H1 (cell line): ENCODE measurements around the gene BCAS4. TPM values are rescaled to one million over a fixed set of nuclear protein-coding genes. Genes with fewer than 3 reads are reported as not detected.

Experiments
- ASH2L ChIP-seq: fragments of 200-600, 300-600 bp; sonication (generic); IDR thresholded peaks from one replicate; pipeline ENCODE4 v1.7.1; 2017; ENCODE audit warnings: low read length
- BRCA1 ChIP-seq: IDR thresholded peaks from 2 replicates; pipeline ENCODE4 v1.6.1; 2012; ENCODE audit warnings: low read depth, low read length, improper control_type of control experiment
- CBX8 ChIP-seq: fragments of 300-800, 300-1000 bp; sonication (generic); IDR thresholded peaks from 2 replicates; pipeline ENCODE4 v1.7.1; 2016; ENCODE audit warnings: low read depth, low read length, borderline replicate concordance
- CHD2 ChIP-seq: IDR thresholded peaks from 2 replicates; pipeline ENCODE4 v1.6.1; 2012; ENCODE audit warnings: low read length, improper control_type of control experiment
- CREB1 ChIP-seq: IDR thresholded peaks from 2 replicates; pipeline ENCODE4 v1.6.1; 2012; ENCODE audit warnings: inconsistent platforms
- FOSL1 ChIP-seq: IDR thresholded peaks from 2 replicates; pipeline ENCODE4 v1.6.1; 2011; ENCODE audit warnings: mild to moderate bottlenecking, low read depth, low read length, moderate library complexity; ENCODE audit not compliant: insufficient read depth
- HDAC2 ChIP-seq, 2 experiments: fragments of 300-600 bp in 1 of 2; sonication (generic) in 1 of 2; IDR thresholded peaks; 2 replicates each; pipeline ENCODE4 v1.6.1; 2011 to 2012; ENCODE audit warnings: low read depth in 2 of 2, low read length in 2 of 2, mild to moderate bottlenecking in 2 of 2, moderate library complexity in 2 of 2, borderline replicate concordance in 1 of 2, inconsistent platforms in 1 of 2
- JUN ChIP-seq: IDR thresholded peaks from 2 replicates; pipeline ENCODE4 v1.6.1; 2011; ENCODE audit warnings: low read depth, mild to moderate bottlenecking, improper control_type of control experiment, low read length
- KDM5A ChIP-seq: fragments of 200-600 bp; IDR thresholded peaks from 2 replicates; pipeline ENCODE4 v1.7.1; 2012; ENCODE audit warnings: mild to moderate bottlenecking, low read length, inconsistent platforms, mixed read lengths
- NRF1 ChIP-seq: IDR thresholded peaks from 2 replicates; pipeline ENCODE4 v1.6.1; 2011; ENCODE audit warnings: mild to moderate bottlenecking, low read depth, low read length, improper control_type of control experiment
- POLR2A ChIP-seq, 2 experiments: IDR thresholded peaks; 1 replicate in 1 of 2; 2 replicates in 1 of 2; pipeline ENCODE4 v1.6.1; 2011; ENCODE audit warnings: low read depth in 2 of 2, low read length in 2 of 2, mild to moderate bottlenecking in 2 of 2; ENCODE audit errors: control extremely low read depth in 1 of 2
- POLR2AphosphoS5 ChIP-seq: IDR thresholded peaks from 2 replicates; pipeline ENCODE4 v1.6.1; 2011; ENCODE audit warnings: low read depth, low read length
- RXRA ChIP-seq: IDR thresholded peaks from 2 replicates; pipeline ENCODE4 v1.6.1; 2011; ENCODE audit warnings: low read depth, mild to moderate bottlenecking, low read length, moderate library complexity; ENCODE audit not compliant: insufficient read depth
- SIN3A ChIP-seq, 2 experiments: IDR thresholded peaks in 1 of 2; conservative IDR thresholded peaks in 1 of 2; 2 replicates each; pipeline ENCODE4 v1.6.1; 2011 to 2012; ENCODE audit warnings: low read length in 2 of 2, improper control_type of control experiment in 1 of 2, low read depth in 1 of 2, mild to moderate bottlenecking in 1 of 2
- SP1 ChIP-seq: IDR thresholded peaks from 2 replicates; pipeline ENCODE4 v1.6.1; 2011; ENCODE audit warnings: low read depth, low read length
- SP2 ChIP-seq: IDR thresholded peaks from 2 replicates; pipeline ENCODE4 v1.6.1; 2012; ENCODE audit warnings: mild to moderate bottlenecking, low read length, inconsistent platforms
- SP4 ChIP-seq: IDR thresholded peaks from 2 replicates; pipeline ENCODE4 v1.6.1; 2012; ENCODE audit warnings: low read length, inconsistent platforms
- SUZ12 ChIP-seq: fragments of 200-600 bp; sonication (generic); IDR thresholded peaks from 2 replicates; pipeline ENCODE4 v1.6.1; 2012; ENCODE audit warnings: mild to moderate bottlenecking, inconsistent platforms, low read length, moderate library complexity, mixed read lengths
- TAF7 ChIP-seq: optimal IDR thresholded peaks from 2 replicates; pipeline ENCODE3; 2011; ENCODE audit warnings: low read depth, mild to moderate bottlenecking, inconsistent platforms, low read length, moderate library complexity, borderline replicate concordance
- TBP ChIP-seq: IDR thresholded peaks from 2 replicates; pipeline ENCODE4 v1.6.1; 2011; ENCODE audit warnings: low read depth, low read length, improper control_type of control experiment
- YY1 ChIP-seq: IDR thresholded peaks from 2 replicates; pipeline ENCODE4 v1.6.1; 2011; ENCODE audit warnings: low read depth, mild to moderate bottlenecking, low read length
- polyA plus RNA-seq, 7 experiments: library from polyadenylated mRNA; depleted of rRNA in 3 of 7; stranded (reverse) in 5 of 7; unstranded in 2 of 7; fragments of >200 nt in 5 of 7; fragments of 200-250 nt in 2 of 7; gene quantifications; 1 replicate in 5 of 7; 2 replicates in 1 of 7; 4 replicates in 1 of 7; pipeline versions ENCODE4 v1.2.1 to v1.2.3, GENCODE V29; 2011 to 2013; ENCODE audit warnings: missing spikeins in 2 of 7, mixed read lengths in 2 of 7
- total RNA-seq: library from RNA; stranded (reverse); fragmentation: NEBNext Ultra II Directional; extraction: Animal tissue kit (Norgen Biotek cat#: 25700); gene quantifications from 2 replicates; pipeline ENCODE4 v1.2.1, GENCODE V29; 2021
- TF ChIP-seq, protein P1 (sequence below): IDR thresholded peaks from 2 replicates; pipeline ENCODE4 v1.6.1; 2012; ENCODE audit warnings: inconsistent platforms
- TF ChIP-seq, protein P2 (sequence below): IDR thresholded peaks from 2 replicates; pipeline ENCODE4 v1.6.1; 2012; ENCODE audit warnings: inconsistent platforms

Gene BCAS4
- total and polyA plus RNA-seq, 2 of the 8 experiments (the other 6 are each of a cell fraction or from before 2014, with no cell fraction given), result 21.2 to 23.6 TPM

DNA sequence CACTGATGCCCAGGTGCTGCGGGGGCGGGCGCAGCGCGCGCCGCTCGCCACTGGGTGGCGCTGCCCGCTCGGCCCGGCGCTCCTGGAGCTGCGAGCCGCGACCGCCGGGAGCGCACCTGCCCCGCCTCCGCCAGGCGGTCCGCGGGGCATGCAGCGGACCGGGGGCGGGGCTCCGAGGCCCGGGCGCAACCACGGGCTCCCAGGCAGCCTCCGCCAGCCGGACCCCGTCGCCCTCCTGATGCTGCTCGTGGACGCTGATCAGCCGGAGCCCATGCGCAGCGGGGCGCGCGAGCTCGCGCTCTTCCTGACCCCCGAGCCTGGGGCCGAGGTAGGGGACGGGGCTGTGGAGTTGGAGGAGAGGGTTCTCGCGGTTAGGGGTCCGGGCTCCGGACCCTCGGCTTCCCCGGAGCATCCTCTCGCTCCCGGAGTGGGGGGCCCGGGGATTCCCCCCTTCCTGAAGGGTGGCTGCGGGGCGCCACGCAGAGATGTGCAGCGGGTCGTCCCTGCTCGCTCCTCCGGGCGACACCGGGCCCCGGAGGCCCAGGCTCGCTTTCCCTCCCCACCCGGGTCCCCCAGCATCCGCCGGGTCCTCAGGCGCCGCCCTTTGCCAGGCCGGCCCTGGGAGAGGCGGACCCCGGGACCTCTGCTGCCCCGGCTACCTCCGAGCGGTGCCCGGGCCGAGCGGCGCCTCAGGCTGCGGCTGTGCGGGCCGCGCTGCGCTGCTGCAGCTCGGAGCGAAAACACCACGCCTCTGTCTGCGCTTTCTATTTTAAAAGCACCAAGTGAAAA, at the start of gene BCAS4 (continued):
- no peak for TF ChIP-seq KDM5A
- no peak for TF ChIP-seq FOSL1
- no peak for TF ChIP-seq CBX8
- no peak for TF ChIP-seq POLR2AphosphoS5
- no peak for TF ChIP-seq SUZ12
- TF ChIP-seq POLR2A (IDR thresholded peaks at IDR 0.05; ENCODE audit: control extremely low read depth in 1 of 2, low read depth in 2 of 2, low read length in 2 of 2), result peak in 1 of 2 experiments; percentile 61; a peak in 2 of 3 replicates
- no peak for TF ChIP-seq NRF1
- TF ChIP-seq, protein P1, sequence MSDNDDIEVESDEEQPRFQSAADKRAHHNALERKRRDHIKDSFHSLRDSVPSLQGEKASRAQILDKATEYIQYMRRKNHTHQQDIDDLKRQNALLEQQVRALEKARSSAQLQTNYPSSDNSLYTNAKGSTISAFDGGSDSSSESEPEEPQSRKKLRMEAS, result peak; percentile 8; the same call in 1 of the 2 replicates
- no peak for TF ChIP-seq BRCA1
- TF ChIP-seq YY1, result peak; percentile 61; the same call in 1 of the 2 replicates
- TF ChIP-seq SP2, result no peak
- TF ChIP-seq JUN, result no peak
- no peak for TF ChIP-seq RXRA
- peak; percentile 53 for TF ChIP-seq ASH2L
- TF ChIP-seq CHD2, result no peak
- TF ChIP-seq CREB1, result 0 out of 2 replicates have a peak, but pooled peaks have one; percentile 7
- peak in 1 of 2 experiments; percentile 59; a peak in 1 of 4 replicates for TF ChIP-seq HDAC2 (IDR thresholded peaks at IDR 0.05; ENCODE audit: borderline replicate concordance in 1 of 2, low read depth in 2 of 2, low read length in 2 of 2)
- TF ChIP-seq TBP, result peak; percentile 41; the same call in 1 of the 2 replicates
- TF ChIP-seq TAF7, result peak; percentile 39
- TF ChIP-seq SP4, result no peak
- no peak for TF ChIP-seq SP1
- TF ChIP-seq, protein P2, sequence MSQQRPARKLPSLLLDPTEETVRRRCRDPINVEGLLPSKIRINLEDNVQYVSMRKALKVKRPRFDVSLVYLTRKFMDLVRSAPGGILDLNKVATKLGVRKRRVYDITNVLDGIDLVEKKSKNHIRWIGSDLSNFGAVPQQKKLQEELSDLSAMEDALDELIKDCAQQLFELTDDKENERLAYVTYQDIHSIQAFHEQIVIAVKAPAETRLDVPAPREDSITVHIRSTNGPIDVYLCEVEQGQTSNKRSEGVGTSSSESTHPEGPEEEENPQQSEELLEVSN, result no peak
- 0 out of 4 replicates have a peak, but pooled peaks of 1 of the 2 experiments have one; percentile 11 for TF ChIP-seq SIN3A (conservative IDR thresholded peaks at IDR 0.05 in 1 of 2, IDR thresholded peaks at IDR 0.05 in 1 of 2; ENCODE audit: low read depth in 1 of 2, low read length in 2 of 2)
